Measurements from ENCODE around the gene CNEP1R1. TPM values are rescaled to one million over a fixed set of nuclear protein-coding genes. Genes with fewer than 3 reads are reported as not detected.

CNEP1R1 gene
- total and polyA plus RNA-seq, 9 of the 15 experiments (the other 6 are each of a cell fraction or from before 2014, with no cell fraction given): 7.6 to 20.1 (median 10.6) TPM

- TF ChIP-seq ZC3H4 (CRISPR knock-in tag; IDR thresholded peaks at IDR 0.05; ENCODE audit: borderline replicate concordance) (no peak), TBL1XR1 (IDR thresholded peaks at IDR 0.05; ENCODE audit: low read length in 2 of 2) (no peak), MXD1 (CRISPR knock-in tag; IDR thresholded peaks at IDR 0.05; ENCODE audit: borderline replicate concordance, poor library complexity, severe bottlenecking) (no peak), POLR3A (IDR thresholded peaks at IDR 0.05; ENCODE audit: borderline replicate concordance, extremely low read depth, insufficient read depth, insufficient read length) (no peak), XRCC5 (IDR thresholded peaks at IDR 0.05; ENCODE audit: low read depth, low read length) (no peak), RUNX1 (IDR thresholded peaks at IDR 0.05; ENCODE audit: low read depth) (no peak)
Measured at GRCh38 chr16:50058091-50058771, 33.2 kb downstream of the CNEP1R1 start (continued).

GRCh38 chr16:50059111-50059510 is 34.1 kb downstream of the CNEP1R1 start:
- no peaks in the 10 kb centered on the region for H3K9me1 ChIP-seq (ENCODE audit: control insufficient read depth, insufficient read depth, low read length)
- no peak overlapping the region for H3K27ac ChIP-seq (ENCODE audit: extremely low read depth, low read depth, low read length)
- FAIRE-seq (no peak), ATAC-seq (no peak), DNase-seq (ENCODE audit: extremely low read depth in 1 of 4, low spot score in 3 of 4) (no peak)
- H2AFZ ChIP-seq (ENCODE audit: low read depth, low read length): no peak overlapping the region
- no peaks in the 10 kb centered on the region; the same call in 1 of the 2 replicates for H3K9me3 ChIP-seq (replicated peaks; ENCODE audit: control insufficient read depth, insufficient read depth, low read depth, low read length)
- H3K9ac ChIP-seq (ENCODE audit: insufficient read depth in 1 of 2, low read depth in 2 of 2, low read length in 2 of 2): no peak overlapping the region
- in situ Hi-C loops (cut with MboI): no loop called here
- peaks cover 0 to 2% of the 10 kb centered on the region in 2 experiments; a peak in 2 of 5 replicates for H3K4me1 ChIP-seq (replicated peaks in 1 of 2; ENCODE audit: control insufficient read depth in 2 of 2, insufficient read depth in 2 of 2, low read length in 2 of 2)
- peaks cover 3 to 15% of the 10 kb centered on the region in 2 experiments; a peak in 3 of 5 replicates for H3K27me3 ChIP-seq (ENCODE audit: control insufficient read depth in 2 of 2, insufficient read depth in 2 of 2, low read length in 2 of 2)
- ChIA-PET POLR2A (interaction anchor here (0.7 kb wide), 1 partner anchor 10 kb away, joined by 3 read pairs; no protein-coding TSS in a partner anchor), CTCF (ENCODE audit: low intra/inter-chr PET ratio) (no interaction called here)
- no peaks in the 10 kb centered on the region for H3K36me3 ChIP-seq (ENCODE audit: control insufficient read depth, insufficient read depth, low read length)
- H4K20me1 ChIP-seq (replicated peaks; ENCODE audit: control insufficient read depth, insufficient read depth, low read length): no peaks in the 10 kb centered on the region
- WGBS (ENCODE audit: insufficient coverage, low coverage, missing lambda C conversion rate): 18% methylated on average over 10 of the region's 10 CpGs
- no peak overlapping the region for H3K4me3 ChIP-seq
- intact Hi-C loops (cut with micrococcal nuclease): no loop called here
- H3K4me2 ChIP-seq (ENCODE audit: insufficient read depth, low read length): no peak overlapping the region
- no peak for TF ChIP-seq RNF2 (IDR thresholded peaks at IDR 0.05)
- no peak for TF ChIP-seq XRCC4 (IDR thresholded peaks at IDR 0.05; ENCODE audit: extremely low read depth, insufficient read depth, insufficient read length)
- TF ChIP-seq SMARCC2 (IDR thresholded peaks at IDR 0.05; ENCODE audit: low read depth): no peak
- TF ChIP-seq ZNF445 (CRISPR knock-in tag; IDR thresholded peaks at IDR 0.05; ENCODE audit: low read depth): no peak
- no peak for TF ChIP-seq PTTG1 (tag; IDR thresholded peaks at IDR 0.05; ENCODE audit: low read depth)
- no peaks in the 10 kb centered on the region for H3K79me2 ChIP-seq (ENCODE audit: control insufficient read depth, insufficient read depth, low read length)
- BruUV-seq (replicated peaks): no TSS peak
